ENCODE results near the gene CATSPERZ. TPM values are rescaled to one million over a fixed set of nuclear protein-coding genes. Genes with fewer than 3 reads are reported as not detected.
A peak's percentile ranks its signal among the peaks of the same experiment; 100 is the strongest.

Gene CATSPERZ
- total and polyA plus RNA-seq, 2 of the 13 experiments (the other 11 are each of a cell fraction or from before 2014, with no cell fraction given) = 0.22 to 0.48 TPM

DNA sequence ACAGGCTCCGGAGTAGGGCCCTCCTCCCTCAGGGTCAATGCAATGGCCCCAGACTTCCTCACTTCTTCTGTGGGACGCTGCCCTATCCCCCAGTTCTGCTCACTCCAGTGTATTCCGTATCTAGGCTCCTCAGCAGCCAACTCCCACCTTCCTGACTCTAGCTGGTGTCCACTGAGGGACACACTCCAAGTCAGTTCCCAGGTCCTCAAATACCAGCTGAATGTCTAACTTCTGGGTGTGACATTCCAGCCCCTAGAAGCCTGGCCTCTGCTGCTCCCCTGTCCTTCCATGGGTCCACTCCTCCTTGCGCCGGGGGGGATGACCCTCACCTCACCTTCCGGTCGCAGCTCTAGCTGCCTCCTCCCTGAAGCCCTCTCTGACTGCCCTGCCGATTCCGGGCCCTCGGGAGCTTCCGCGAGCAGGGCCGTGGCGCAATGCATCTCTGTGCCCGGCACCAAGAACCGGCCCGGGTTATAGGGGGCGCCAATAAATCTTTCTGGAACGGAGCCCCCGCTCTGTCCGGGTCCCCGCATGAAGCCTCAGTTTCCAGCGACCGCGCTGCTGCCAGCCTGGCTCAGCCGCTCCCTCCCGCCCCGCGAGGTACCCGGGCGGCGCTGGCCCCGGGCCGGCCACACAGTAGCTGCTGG, 31.1 kb upstream of the CATSPERZ start (continued):
- 0 out of 2 replicates have a peak, but pooled peaks have one; percentile 18 for TF ChIP-seq ETV6 (CRISPR knock-in tag; conservative IDR thresholded peaks at IDR 0.05)
- peak; percentile 3 for TF ChIP-seq ASH2L (IDR thresholded peaks at IDR 0.05; ENCODE audit: insufficient read length, low read depth, low read length)
- peak; percentile 45 for TF ChIP-seq CEBPG (CRISPR knock-in tag; IDR thresholded peaks at IDR 0.05)
- peak; percentile 12; the same call in 1 of the 2 replicates for TF ChIP-seq ZSCAN9 (CRISPR knock-in tag; IDR thresholded peaks at IDR 0.05; ENCODE audit: borderline replicate concordance)
- TF ChIP-seq BRD4 (CRISPR knock-in tag; IDR thresholded peaks at IDR 0.05) = peak; percentile 49; the same call in 1 of the 2 replicates
- no peak for TF ChIP-seq ZNF331 (CRISPR knock-in tag; IDR thresholded peaks at IDR 0.05)
- peak; percentile 68; the same call in 1 of the 2 replicates for TF ChIP-seq HOXA9 (CRISPR knock-in tag; IDR thresholded peaks at IDR 0.05; ENCODE audit: borderline replicate concordance)
- no peak for TF ChIP-seq ZNF44 (CRISPR knock-in tag; IDR thresholded peaks at IDR 0.05)
- TF ChIP-seq ZNF343 (CRISPR knock-in tag; IDR thresholded peaks at IDR 0.05) = 0 out of 2 replicates have a peak, but pooled peaks have one; percentile 2
- TF ChIP-seq IRF2 (CRISPR knock-in tag; IDR thresholded peaks at IDR 0.05) = 0 out of 2 replicates have a peak, but pooled peaks have one; percentile 27
- no peak for TF ChIP-seq ZNF34 (CRISPR knock-in tag; IDR thresholded peaks at IDR 0.05; ENCODE audit: borderline replicate concordance)
- TF ChIP-seq AGO2 (optimal IDR thresholded peaks at IDR 0.05; ENCODE audit: low read depth, low read length) = peak; percentile 97
- TF ChIP-seq, protein P1, sequence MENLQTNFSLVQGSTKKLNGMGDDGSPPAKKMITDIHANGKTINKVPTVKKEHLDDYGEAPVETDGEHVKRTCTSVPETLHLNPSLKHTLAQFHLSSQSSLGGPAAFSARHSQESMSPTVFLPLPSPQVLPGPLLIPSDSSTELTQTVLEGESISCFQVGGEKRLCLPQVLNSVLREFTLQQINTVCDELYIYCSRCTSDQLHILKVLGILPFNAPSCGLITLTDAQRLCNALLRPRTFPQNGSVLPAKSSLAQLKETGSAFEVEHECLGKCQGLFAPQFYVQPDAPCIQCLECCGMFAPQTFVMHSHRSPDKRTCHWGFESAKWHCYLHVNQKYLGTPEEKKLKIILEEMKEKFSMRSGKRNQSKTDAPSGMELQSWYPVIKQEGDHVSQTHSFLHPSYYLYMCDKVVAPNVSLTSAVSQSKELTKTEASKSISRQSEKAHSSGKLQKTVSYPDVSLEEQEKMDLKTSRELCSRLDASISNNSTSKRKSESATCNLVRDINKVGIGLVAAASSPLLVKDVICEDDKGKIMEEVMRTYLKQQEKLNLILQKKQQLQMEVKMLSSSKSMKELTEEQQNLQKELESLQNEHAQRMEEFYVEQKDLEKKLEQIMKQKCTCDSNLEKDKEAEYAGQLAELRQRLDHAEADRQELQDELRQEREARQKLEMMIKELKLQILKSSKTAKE (CRISPR knock-in tag; IDR thresholded peaks at IDR 0.05; ENCODE audit: borderline replicate concordance) = 0 out of 2 replicates have a peak, but pooled peaks have one; percentile 23
- no peak for TF ChIP-seq HMG20A (CRISPR knock-in tag; IDR thresholded peaks at IDR 0.05; ENCODE audit: borderline replicate concordance)
- peak; percentile 59 for TF ChIP-seq SSRP1 (CRISPR knock-in tag; IDR thresholded peaks at IDR 0.05)
- no peak for TF ChIP-seq SRF (IDR thresholded peaks at IDR 0.05; ENCODE audit: low read depth, low read length)
- TF ChIP-seq GLI4 (CRISPR knock-in tag; IDR thresholded peaks at IDR 0.05; ENCODE audit: borderline replicate concordance) = no peak
- peak; percentile 61; the same call in 1 of the 2 replicates for TF ChIP-seq SIN3A (IDR thresholded peaks at IDR 0.05; ENCODE audit: borderline replicate concordance, low read depth, low read length)
- TF ChIP-seq, protein P2, sequence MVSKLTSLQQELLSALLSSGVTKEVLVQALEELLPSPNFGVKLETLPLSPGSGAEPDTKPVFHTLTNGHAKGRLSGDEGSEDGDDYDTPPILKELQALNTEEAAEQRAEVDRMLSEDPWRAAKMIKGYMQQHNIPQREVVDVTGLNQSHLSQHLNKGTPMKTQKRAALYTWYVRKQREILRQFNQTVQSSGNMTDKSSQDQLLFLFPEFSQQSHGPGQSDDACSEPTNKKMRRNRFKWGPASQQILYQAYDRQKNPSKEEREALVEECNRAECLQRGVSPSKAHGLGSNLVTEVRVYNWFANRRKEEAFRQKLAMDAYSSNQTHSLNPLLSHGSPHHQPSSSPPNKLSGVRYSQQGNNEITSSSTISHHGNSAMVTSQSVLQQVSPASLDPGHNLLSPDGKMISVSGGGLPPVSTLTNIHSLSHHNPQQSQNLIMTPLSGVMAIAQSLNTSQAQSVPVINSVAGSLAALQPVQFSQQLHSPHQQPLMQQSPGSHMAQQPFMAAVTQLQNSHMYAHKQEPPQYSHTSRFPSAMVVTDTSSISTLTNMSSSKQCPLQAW (CRISPR knock-in tag; IDR thresholded peaks at IDR 0.05) = peak; percentile 30; the same call in 1 of the 2 replicates
- no peak for TF ChIP-seq RBAK (CRISPR knock-in tag; IDR thresholded peaks at IDR 0.05)
- no peak for TF ChIP-seq ZNF160 (CRISPR knock-in tag; IDR thresholded peaks at IDR 0.05)
- no peak for TF ChIP-seq ZNF609 (CRISPR knock-in tag; IDR thresholded peaks at IDR 0.05; ENCODE audit: borderline replicate concordance)

Measured in HepG2 (cell line).